ENCODE measurements around the gene RNF217. TPM values are rescaled to one million over a fixed set of nuclear protein-coding genes. Genes with fewer than 3 reads are reported as not detected.

Gene RNF217
- total and polyA plus RNA-seq, 10 of the 15 experiments (the other 5 are each of a cell fraction or from before 2014, with no cell fraction given): under 0.01 to 11.7 (median 0.04) TPM; not detected in 3

GRCh38 chr6:125057392-125058246 lies 95.4 kb downstream of the RNF217 start (continued):
- TF ChIP-seq YY1 (IDR thresholded peaks at IDR 0.05; ENCODE audit: low read depth, low read length): no peak
- no peak for TF ChIP-seq PML (IDR thresholded peaks at IDR 0.05; ENCODE audit: low read length)
- TF ChIP-seq MTA2 (IDR thresholded peaks at IDR 0.05; ENCODE audit: low read depth): no peak
- TF ChIP-seq CREM (IDR thresholded peaks at IDR 0.05; ENCODE audit: low read depth): no peak
- TF ChIP-seq SPI1 (IDR thresholded peaks at IDR 0.05; ENCODE audit: borderline replicate concordance, insufficient read depth, low read depth, low read length): no peak
- no peak for TF ChIP-seq STAT1 (conservative IDR thresholded peaks at IDR 0.05)
- TF ChIP-seq GABPA (IDR thresholded peaks at IDR 0.05; ENCODE audit: low read depth): no peak
- no peak for TF ChIP-seq PKNOX1 (IDR thresholded peaks at IDR 0.05)
- no peak for TF ChIP-seq POLR2AphosphoS2 (IDR thresholded peaks at IDR 0.05; ENCODE audit: low read depth, low read length)
- no peak for TF ChIP-seq E2F8 (IDR thresholded peaks at IDR 0.05; ENCODE audit: low read depth, partially characterized antibody)
- no peak for TF ChIP-seq USF1 (IDR thresholded peaks at IDR 0.05; ENCODE audit: borderline replicate concordance, extremely low read length, insufficient read depth, low read depth, low read length)
